DMS79 (cell line): Measurements from ENCODE around the gene GPR161.
A peak's percentile ranks its signal among the peaks of the same experiment; 100 is the strongest.
"Not testable (repeated sequence)": the region's sequence is repeated elsewhere in the genome, so short reads cannot be mapped to it uniquely, and the experiment has no call there.

Source experiments
- DNase-seq: peaks from one replicate; lab custom pipeline; 2025; lab: John Stamatoyannopoulos, UW

Gene GPR161, protein sequence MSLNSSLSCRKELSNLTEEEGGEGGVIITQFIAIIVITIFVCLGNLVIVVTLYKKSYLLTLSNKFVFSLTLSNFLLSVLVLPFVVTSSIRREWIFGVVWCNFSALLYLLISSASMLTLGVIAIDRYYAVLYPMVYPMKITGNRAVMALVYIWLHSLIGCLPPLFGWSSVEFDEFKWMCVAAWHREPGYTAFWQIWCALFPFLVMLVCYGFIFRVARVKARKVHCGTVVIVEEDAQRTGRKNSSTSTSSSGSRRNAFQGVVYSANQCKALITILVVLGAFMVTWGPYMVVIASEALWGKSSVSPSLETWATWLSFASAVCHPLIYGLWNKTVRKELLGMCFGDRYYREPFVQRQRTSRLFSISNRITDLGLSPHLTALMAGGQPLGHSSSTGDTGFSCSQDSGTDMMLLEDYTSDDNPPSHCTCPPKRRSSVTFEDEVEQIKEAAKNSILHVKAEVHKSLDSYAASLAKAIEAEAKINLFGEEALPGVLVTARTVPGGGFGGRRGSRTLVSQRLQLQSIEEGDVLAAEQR

DNA sequence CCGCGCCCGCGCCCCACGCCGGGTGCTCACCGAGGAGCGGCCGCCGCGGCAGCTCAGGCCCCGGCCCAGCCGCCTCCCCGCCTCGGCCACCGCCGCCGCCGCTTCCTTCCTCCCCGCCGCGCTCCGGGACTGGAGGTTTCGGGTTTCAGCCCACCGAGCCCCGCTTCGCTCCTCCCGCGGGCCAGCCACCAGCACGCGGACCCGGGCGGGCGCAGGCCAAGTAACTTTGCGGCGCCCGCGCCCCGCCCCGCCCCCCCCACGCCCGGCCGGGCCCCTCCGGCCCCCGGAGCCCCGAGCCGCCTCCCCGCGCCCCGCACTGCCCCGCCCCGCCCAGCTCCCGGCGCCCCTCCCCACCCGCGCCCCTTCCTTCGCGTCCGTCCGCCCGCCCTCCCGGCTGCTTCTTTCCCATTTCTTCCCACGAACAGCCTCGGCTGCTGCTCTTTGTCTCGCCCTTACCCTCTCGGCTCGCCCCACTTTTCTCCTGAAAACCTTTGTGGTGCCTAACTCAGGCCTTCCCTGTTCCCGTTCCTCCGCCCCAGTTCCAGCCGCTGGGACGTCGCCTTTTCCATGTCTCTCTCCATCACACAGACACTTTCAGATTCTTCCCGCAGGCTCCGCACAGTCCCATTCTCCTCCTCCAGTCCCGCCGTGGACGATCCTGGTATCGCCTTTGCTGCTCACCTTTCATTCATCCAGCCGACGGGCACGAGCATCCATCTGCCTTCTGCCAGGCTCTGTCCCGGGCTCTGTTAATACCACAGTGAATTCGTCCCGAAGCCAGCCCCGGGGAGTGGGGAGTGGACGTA, at the start of gene GPR161:
Gene GPR161 (minus strand): TSS at position 222 of the 806 bp plus-strand sequence. CDS start 32,080 bp downstream, outside the sequence.
- no peak for DNase-seq

DNA sequence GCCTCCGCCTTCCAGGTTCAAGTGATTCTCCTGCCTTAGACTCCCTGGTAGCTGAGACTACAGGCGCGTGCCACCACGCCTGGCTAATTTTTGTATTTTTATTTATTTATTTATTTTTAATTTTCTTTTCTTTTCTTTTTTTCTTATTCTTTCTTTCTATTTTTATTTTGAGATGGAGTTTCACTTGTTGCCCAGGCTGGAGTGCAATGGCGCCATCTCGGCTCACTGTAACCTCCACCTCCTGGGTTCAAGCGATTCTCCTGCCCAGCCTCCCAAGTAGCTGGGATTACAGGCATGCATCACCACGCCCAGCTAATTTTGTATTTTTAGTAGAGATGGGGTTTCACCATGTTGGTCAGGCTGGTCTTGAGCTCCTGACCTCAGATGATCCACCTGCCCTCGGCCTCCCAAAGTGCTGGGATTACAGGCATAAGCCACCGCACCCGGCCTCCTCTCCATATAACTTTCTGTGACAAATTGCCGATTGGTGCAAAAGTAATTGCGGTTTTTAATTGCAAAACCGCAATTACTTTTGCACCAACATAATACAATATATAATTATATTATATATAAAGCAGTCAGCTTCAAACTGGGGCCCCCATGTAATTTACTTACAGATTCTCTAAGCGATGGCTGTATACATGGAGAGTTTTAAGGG, 44.5 kb upstream of the GPR161 start:
- DNase-seq, result not testable (repeated sequence)

DNA sequence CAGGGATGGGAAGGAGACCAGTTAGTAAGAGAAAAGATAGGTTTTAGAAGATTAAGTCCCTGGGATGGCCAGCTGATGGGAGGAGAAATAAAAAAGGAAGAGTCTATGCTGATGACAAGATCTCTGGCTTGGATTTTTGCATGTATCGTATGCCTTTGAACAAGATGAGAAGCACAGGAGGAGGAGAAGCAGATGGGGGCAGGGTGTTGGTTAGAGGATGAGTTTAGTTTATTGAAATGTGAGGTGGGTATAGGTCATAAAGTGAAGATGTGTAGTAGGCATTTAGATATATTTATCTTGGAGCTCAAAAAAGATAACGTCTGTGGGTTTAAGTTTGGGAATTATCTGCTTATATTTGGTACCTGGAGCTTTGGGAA, 43.4 kb upstream of the GPR161 start:
- no peak for DNase-seq

DNA sequence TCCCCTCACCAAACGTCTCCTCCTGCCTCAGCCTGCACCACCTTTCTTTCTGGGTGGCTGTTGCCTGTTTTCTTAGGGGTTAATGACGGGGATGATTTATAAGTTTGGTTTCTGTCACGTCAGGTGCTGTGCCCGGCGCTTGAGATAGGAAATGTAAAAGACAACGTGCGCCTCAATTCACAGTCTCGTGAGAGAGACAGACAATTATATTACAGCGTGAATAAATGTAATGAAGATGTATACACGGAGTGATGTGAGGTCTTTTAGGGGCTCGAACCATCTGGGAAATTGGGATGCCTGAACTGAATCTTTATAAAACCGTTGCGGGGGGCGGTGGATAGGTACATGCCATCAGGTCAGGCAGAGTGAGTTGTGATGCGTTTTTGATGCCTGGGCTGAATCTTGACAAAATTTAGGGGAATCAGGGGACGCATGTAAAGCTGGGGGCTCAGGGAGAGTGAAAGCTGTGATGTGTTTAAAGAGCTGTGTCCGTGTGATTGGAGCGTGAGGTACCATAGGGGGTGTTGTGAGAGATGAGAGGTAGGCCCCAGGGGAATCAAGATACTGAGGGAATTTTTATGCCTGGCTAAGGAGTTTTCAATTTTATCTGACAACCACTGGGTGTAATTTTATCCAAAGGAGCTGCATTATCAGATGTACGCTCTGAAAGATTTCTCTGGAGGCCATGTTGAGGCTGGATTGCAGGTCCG, 42.9 kb upstream of the GPR161 start:
- DNase-seq, result no peak

DNA sequence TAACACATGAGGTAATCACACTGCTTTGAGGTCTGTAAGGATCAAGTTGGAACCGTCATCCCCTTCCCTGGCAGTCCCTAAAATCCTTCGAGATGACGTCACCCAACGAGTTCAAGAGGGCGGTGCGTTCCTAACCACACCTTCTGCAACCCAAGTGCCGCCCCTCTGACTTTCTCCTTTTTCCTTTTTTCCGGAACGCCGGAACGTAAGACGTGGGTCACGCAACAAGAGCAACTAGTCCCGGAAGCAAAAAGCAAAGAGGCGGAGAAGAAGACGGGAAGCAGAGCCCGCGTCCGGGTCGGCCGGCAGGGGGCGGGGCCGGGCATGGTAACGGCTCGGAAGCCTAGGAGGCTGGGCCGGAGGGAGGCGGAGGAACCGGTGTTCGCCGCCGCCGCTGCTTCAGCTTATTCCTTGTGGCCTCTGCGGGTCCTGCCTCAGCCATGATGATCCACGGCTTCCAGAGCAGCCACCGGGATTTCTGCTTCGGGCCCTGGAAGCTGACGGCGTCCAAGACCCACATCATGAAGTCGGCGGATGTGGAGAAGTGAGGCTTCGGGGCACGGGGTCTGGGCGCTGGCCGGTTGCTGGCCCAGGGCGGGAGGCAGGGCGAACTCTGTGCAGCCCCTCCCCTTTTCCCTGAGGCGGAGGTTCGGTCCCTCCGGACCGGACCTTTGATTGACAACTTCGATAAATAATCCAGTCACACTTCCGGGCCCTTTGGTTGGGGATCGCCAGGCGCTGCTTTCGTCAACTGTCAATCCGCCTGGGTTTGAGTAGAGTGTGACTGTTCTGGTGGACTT, 42.1 kb upstream of the GPR161 start, which contains the start of gene TIPRL:
Gene TIPRL (plus strand): TSS at position 325 of the 800 bp plus-strand sequence. CDS start 116 bp downstream, at position 441.
- DNase-seq, result peak; percentile 98

DNA sequence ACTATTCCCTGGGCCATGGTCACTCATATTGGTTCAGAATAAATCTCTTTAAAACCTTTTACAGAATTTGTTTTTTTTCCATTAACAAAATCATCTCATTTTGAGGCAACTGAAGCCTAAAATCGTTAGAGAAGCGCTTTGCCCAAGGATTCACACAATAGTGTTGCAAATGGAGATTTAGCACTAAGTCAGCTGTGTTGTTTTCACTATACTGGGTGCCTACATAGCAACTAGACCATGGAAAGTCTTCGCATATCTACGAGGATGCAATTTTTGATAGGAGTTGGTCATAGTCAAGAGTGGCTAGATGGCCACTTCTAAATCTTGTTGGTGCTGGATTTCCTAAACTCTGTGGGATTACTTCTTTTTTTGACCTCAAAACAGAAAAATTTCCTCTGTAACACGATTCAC, 41.5 kb upstream of the GPR161 start:
- no peak for DNase-seq

DNA sequence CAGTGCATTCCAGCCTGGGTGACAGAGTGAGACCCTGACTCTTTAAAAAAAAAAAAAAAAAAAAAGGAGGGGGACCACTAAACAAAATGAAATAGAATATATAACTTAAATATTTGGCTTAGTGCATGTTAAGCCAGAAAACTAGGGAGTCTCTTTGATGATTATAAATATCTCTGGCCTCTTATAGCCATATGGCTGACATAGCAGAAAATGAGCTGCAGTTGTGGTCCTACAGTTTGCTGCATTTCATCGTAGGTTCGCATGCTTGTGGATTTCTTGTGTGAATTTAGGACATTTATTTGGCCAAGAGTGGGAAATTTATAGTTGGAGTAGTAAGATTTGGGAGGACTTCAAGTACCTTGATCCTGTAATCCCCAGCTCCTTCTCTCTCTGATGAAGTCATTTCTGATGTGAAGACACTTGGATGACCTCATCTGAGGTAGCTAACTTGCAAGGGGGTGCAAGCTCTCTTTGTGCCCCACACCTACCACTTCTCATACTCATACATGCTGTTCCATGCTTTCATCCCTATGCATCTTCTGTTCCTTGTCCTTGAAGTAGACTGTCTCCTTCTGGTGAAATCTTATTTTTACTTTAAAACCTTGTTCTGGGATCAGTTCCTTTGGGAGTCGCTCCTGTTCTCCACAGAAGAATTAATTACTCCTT, 35.7 kb upstream of the GPR161 start:
- no peak for DNase-seq

DNA sequence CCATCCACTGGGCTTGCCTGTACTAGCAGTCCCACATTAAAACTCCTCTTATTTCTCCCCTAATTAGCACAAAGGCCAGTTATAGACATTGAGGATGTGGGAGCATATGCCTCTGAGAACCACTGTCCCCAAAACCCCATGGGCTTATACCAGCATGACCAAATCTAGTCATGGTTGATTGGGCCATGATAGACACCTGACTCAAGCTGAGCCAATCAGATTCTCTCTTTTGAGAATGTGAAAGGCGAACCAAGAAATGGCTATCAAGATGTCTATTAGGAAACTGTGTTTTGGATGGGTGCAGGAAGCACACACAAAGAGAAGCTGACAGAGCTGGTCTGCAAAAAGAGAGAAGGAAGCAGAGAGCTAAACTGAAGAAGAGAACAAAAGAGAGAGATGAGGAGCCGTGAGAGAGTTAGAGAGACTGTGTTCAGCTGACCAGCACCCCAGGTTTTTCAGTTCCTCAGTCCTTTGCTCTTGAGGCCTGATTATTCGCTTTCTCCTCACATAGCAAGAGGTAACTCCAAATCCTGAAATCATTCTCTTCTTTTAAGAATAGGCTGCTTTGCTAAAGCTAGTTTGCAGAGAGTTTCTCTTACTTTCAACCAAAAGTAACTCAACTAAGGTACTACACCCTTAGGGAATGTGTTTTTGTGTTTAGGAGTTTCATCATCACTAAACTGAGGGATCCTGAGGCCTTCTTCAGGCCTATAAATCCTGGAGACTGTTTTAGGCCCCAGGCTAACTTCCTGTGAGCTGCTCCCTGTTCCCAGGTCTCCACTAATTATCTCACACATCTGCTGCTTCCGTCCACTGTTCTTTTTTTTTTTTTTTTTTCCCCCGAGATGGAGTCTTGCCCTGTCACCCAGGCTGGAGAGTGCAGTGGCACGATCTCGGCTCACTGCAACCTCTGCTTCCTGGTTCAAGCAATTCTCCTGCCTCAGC, 34.1 kb upstream of the GPR161 start:
- no peak for DNase-seq

DNA sequence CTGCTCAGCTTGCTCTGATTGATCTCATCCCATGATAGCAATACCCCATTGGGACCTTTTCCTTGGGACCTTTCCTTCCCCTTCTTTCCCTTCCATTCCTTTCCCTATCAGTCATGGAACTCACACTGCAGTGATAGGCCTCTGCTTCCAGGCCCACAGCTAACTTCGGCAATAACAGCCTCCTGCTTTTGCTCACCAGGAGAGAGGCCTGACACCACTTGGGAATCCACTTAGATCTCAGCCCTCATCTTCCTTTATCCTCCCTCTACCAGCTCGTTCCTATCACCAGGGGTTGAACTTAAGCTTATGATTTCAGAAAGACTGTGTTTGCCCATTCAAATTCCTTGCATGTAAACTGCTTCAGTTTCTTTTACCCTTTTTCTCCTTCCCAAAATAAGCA, 31.1 kb upstream of the GPR161 start:
- no peak for DNase-seq

DNA sequence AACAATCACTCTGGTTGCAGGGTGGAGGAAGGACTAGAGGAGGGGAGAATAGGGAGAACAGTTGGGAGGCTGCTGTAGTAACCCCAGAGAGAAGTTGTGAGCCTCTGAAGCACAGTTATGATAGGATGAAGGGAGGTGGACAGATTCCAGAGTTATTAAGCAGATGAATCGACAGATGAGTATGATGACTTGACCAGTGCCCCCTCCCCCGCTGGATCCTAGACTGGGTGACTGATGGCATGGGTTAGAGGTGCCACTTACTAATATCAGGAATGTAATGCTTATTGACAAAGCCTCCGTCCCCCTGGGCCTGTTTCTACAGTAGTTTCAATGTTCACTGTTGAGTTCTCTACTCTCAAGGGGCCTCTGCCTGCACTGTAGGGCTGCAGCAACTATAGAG, 28.0 kb upstream of the GPR161 start:
- no peak for DNase-seq

DNA sequence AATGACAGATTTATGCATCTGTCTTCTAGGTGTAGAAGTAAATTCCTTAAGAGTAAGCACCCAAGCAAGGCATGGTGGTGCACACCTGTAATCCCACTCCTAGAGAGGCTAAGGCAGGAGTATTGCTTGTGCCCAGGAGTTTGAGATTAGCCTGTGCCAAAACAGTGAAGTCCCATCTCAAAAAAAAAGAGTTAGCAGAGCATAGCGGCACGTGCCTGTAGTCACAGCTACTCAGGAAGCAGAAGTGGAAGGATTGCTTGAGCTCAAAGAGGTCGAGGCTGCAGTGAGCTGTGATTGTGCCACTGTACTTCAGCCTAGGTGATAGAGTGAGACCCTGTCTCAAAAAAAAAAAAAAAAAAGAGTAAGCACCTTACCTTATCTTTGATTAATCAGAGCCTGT, 26.9 kb upstream of the GPR161 start:
- no peak for DNase-seq

DNA sequence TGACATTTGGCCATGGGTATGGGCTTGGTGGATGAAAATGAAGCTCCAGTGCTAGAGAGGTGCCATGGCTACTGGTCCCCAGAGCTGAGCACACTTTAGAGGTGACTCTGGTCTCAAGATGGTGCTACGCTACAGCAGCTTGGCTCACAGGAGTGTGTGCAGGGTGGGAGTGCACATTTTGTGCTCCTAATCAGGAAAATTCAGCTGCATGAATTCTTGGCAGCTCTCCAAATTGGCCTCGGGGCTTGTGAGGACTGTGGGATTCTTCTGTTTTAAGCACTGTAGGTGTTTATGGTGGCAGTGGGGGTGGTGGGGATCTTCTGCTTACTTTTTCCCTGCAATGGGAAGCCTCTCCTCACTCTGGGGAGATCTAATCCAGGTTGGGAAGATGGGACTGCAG, 24.7 kb upstream of the GPR161 start:
- DNase-seq, result no peak

DNA sequence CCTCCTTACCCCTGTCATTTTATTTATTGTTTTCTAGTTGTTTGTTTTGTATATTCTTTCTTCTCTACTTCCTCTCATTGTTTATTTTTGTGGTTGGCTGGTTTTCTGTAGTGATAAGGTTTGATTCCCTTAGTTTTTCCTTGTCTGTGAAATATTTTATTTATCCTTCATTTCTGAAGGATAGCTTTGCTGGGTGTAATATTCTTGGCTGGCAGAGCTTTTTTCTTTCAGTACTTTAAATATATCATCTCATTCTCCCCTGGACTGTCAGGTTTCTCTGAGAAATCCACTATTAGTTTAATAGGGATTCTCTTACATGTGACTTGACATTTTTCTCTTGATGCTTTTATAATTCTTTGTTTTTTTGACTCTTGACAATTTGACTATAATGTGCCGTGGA, 23.2 kb upstream of the GPR161 start:
- no peak for DNase-seq

DNA sequence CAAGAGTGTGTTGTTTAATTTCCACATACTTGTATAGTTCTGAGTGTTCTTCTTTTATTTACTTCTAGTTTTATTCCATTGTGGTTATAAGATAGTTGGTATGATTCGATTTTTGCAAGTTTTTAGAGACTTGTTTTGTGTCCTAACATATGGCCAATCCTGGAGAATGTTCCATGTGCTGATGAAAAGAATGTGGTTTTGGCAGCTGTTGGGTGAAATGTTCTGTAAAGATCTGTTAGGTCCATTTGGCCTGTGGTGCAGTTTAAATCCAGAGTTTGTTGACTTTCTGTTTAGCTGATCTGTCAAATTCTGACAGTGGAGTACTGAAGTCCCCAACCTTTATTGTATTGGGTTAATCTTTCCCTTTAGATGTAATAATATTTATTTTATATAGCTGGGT, 22.5 kb upstream of the GPR161 start:
- DNase-seq, result no peak

DNA sequence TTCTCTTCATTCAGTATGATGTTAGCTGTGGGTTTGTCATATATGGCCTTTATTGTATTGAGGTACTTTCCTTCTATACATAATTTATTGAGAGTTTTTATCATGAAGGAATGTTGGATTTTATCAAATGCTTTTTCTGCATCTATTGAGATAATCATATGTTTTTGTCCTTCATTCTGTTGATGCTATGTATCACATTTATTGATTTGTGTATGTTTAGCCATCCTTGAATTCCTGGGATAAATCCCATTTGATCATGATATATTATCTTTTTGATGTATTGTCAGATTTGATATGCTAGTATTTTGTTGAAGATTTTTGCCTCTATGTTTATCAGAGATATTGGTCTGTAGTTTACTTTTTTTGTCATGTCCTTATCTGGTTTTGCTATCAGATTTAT, 20.9 kb upstream of the GPR161 start:
- DNase-seq, result no peak

DNA sequence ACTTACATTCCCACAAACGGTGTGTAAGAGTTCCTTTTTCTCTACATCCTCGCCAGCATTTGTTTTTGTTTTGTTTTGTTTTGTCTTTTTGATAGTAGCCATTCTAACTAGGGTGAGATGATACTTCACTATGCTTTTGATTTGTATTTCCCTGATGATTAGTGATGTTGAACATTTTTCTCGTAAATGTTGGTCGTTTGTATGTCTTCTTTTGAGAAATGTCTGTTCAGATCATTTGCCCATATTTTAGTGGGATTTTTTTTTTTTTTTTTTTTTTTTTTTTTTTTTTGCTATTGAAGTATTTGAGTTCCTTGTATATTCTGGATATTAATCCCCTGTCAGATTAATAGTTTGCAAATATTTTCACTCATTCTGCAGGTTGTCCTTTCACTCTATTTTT, 19.2 kb upstream of the GPR161 start:
- DNase-seq, result no peak

DNA sequence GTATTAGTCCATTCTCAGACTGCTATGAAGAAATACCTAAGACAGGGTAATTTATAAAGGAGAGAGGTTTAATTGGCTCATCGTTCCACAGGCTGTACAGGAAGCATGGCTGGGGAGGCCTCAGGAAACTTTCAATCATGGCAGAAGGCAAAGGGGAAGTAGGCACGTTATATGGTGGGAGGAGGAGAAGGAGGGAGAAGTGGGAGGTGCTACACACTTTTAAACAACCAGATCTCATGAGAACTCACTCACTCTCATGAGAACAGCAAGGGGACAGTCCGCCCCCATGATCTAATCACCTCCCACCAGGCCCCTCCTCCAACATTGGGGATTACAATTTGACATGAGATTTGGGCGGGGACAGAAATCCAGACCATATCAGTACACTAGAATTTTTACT, 18.0 kb upstream of the GPR161 start:
- DNase-seq, result not testable (repeated sequence)

DNA sequence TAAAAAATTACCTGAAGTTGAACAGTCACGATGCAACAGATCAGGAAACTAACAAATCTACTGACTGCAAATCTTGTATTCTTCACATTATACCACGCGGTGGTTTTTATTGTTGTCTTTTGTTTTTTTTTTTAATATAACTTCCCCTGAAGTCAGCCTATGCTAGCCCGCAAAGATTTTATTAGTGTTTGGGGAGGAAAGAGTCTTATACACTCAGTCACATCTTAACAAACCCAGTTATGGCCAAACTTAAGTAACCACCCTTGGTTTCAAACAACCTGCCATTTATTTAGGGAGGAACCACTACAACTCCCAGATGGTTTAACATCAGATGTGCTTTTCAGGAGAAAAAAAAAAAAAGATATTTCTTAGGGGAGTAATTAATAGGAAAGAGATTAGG, 15.2 kb upstream of the GPR161 start:
- no peak for DNase-seq

DNA sequence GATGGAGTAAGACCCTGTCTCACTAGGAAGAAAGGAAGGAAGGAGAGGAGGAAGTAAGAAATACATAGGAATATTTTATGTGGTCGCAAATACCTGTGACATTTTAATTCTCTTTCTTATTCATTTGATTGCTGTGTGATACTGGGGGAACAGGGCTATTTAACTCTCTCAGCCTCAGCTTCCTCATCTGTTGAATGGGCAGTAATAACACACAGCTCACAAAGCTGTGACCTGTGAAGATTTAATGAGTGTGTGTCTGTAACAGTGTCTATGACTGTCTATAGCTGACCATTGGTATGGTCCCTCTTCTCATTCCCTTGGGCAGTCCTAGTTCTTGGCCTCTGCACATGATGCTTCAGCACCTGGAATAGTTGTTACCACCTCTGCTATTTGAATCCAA, 13.6 kb upstream of the GPR161 start:
- DNase-seq, result no peak
